ENCODE data around the gene ASIC4. TPM values are rescaled to one million over a fixed set of nuclear protein-coding genes. Genes with fewer than 3 reads are reported as not detected.
A peak's percentile ranks its signal among the peaks of the same experiment; 100 is the strongest.

ASIC4 gene
- total and polyA plus RNA-seq, 2 of the 8 experiments (the other 6 are each of a cell fraction or from before 2014, with no cell fraction given), result 0.12 to 0.22 TPM

- Histone ChIP-seq H3K56ac (replicated peaks; ENCODE audit: insufficient read length, low read depth, low read length) (no peak overlapping the region), H3K27me3 (replicated peaks in 1 of 4; ENCODE audit: control insufficient read depth in 3 of 4, extremely low read depth in 1 of 4, insufficient read depth in 3 of 4, low read length in 3 of 4) (peaks cover 0 to 3% (median under 1%) of the 10 kb centered on the region in 4 experiments; a peak in 3 of 7 replicates), H3K4ac (replicated peaks; ENCODE audit: insufficient read length, low read depth, low read length) (no peak overlapping the region), H3K14ac (ENCODE audit: insufficient read length) (no peak overlapping the region), H2BK120ac (replicated peaks; ENCODE audit: low read depth, low read length) (no peak overlapping the region), H3K23ac (ENCODE audit: insufficient read length) (no peak overlapping the region), H2BK20ac (ENCODE audit: low read length) (peak overlapping the region; percentile 95; the same call in 1 of the 2 replicates), H4K5ac (ENCODE audit: insufficient read length, low read depth, low read length) (peak overlapping the region; percentile 13), H3K18ac (ENCODE audit: extremely low read depth, low read length) (peak overlapping the region; percentile 81), H3K4me1 (replicated peaks in 1 of 4; ENCODE audit: control insufficient read depth in 3 of 4, insufficient read depth in 4 of 4, low read length in 3 of 4) (peaks cover 0 to 13% (median 6%) of the 10 kb centered on the region in 4 experiments; a peak in 5 of 7 replicates), H3K4me2 (ENCODE audit: insufficient read depth in 1 of 2, low read depth in 2 of 2, low read length in 2 of 2) (peak overlapping the region; percentile 71 to 80), H4K20me1 (replicated peaks in 1 of 2; ENCODE audit: control insufficient read depth in 1 of 2, insufficient read depth in 2 of 2, low read length in 2 of 2) (peaks cover 0 to 2% of the 10 kb centered on the region in 2 experiments), H3K9me3 (ENCODE audit: insufficient read depth in 2 of 2, low read depth in 1 of 2, low read length in 1 of 2) (no peaks in the 10 kb centered on the region), H3K4me3 (ENCODE audit: extremely low read depth in 1 of 4, insufficient read depth in 2 of 4, low read depth in 3 of 4, low read length in 4 of 4) (peak overlapping the region in 3 of 4 experiments; percentile 29 to 57 (median 35); a peak in 3 of 8 replicates), H3K79me2 (ENCODE audit: control insufficient read depth in 1 of 2, insufficient read depth in 2 of 2, low read length in 2 of 2) (no peaks in the 10 kb centered on the region), H2BK15ac (ENCODE audit: low read length) (peak overlapping the region; percentile 74; the same call in 1 of the 2 replicates), H3K23me2 (ENCODE audit: low read depth, low read length) (no peaks in the 10 kb centered on the region), H3K79me1 (ENCODE audit: low read depth, low read length) (no peaks in the 10 kb centered on the region; the same call in 1 of the 2 replicates), H4K8ac (ENCODE audit: extremely low read depth, insufficient read depth, low read length) (peak overlapping the region; percentile 64; the same call in 1 of the 2 replicates), H3K9ac (replicated peaks in 1 of 4; ENCODE audit: extremely low read depth in 1 of 4, low read depth in 3 of 4, low read length in 3 of 4) (no peak overlapping the region), H3K27ac (ENCODE audit: low read depth, low read length) (no peak overlapping the region), H3K36me3 (ENCODE audit: control insufficient read depth in 2 of 4, insufficient read depth in 4 of 4, low read length in 3 of 4) (no peaks in the 10 kb centered on the region), H2BK12ac (ENCODE audit: low read depth, low read length) (peak overlapping the region; percentile 80; the same call in 1 of the 2 replicates), H2AK5ac (ENCODE audit: low read depth, low read length) (no peak overlapping the region), H4K91ac (replicated peaks; ENCODE audit: insufficient read length, low read length) (peak overlapping the region; percentile 20), H2BK5ac (ENCODE audit: low read depth, low read length) (peak overlapping the region; percentile 52; the same call in 1 of the 2 replicates), H2AFZ (ENCODE audit: low read length) (no peak overlapping the region; the same call in 1 of the 2 replicates)
- FAIRE-seq (no peak), DNase-seq (ENCODE audit: low read depth in 1 of 2, low spot score in 2 of 2) (no peak)
- TF ChIP-seq HDAC2 (IDR thresholded peaks at IDR 0.05; ENCODE audit: borderline replicate concordance in 1 of 2, low read depth in 2 of 2, low read length in 2 of 2) (no peak), MAX (IDR thresholded peaks at IDR 0.05) (peak; percentile 19; the same call in 1 of the 2 replicates)
- ChIA-PET POLR2A (ENCODE audit: partially characterized antibody) (interaction anchor here (0.7 to 2.8 kb wide), 15 partner anchors 9 to 88 kb away, joined by 3 to 17 read pairs (median 5); partner anchors contain the start of gene GMPPA), CTCF (ENCODE audit: partially characterized antibody) (interaction anchor here (0.6 to 113.1 kb wide), 6 partner anchors 12 to 1423 kb away, joined by 3 to 7248 read pairs (median 18); partner anchors contain the start of genes ASIC4, CHPF, DES and GMPPA)
- WGBS, 2 experiments (ENCODE audit: extremely low coverage in 1 of 2, insufficient coverage in 1 of 2, insufficient read length in 1 of 2, insufficient replicate concordance in 2 of 2, low coverage in 1 of 2, low lambda C conversion rate in 2 of 2, missing lambda C conversion rate in 1 of 2), result 64% methylated on average over 13 of the region's 13 CpGs; no CpG with 5 or more reads in 1 of the 2 experiments
These were observed 37.1 kb upstream of the ASIC4 start for GRCh38 chr2:219477179-219477578.
